PC-3 (cell line): ENCODE measurements around the gene STK24. TPM values are rescaled to one million over a fixed set of nuclear protein-coding genes. Genes with fewer than 3 reads are reported as not detected.

Source experiments
- ATAC-seq: fragments of 200-7000 bp; cut with Tn5 transposase; 2 replicates; pipeline ENCODE4 v1.9.1; 2020; ENCODE audit warnings: mild to moderate bottlenecking, moderate library complexity
- BruUV-seq: library from RNA; stranded (reverse); fragments of 400-500 nt; replicated peaks from 2 replicates; lab custom pipeline; 2021; lab: Mats Ljungman, UMichigan
- CTCF ChIA-PET: fragments of 300-600 bp; sonication (Branson Sonifier 250); formaldehyde crosslinking; loops from one replicate; lab custom pipeline; 2022; ENCODE audit warnings: antibody characterized with exemption; lab: Charles Lee
- POLR2A ChIA-PET: fragments of 300-600 bp; sonication (Branson Sonifier 250); formaldehyde crosslinking; loops from one replicate; lab custom pipeline; 2022; ENCODE audit warnings: antibody characterized with exemption; ENCODE audit not compliant: unreplicated experiment; lab: Charles Lee
- DNase-seq: peaks from one replicate; pipeline ENCODE4 v3.0.0-alpha.2; 2015
- H2AFZ ChIP-seq: fragments of 300-600 bp; sonication (generic); 2 replicates; pipeline ENCODE4 v1.6.0; 2016; ENCODE audit warnings: antibody characterized with exemption, low read length
- H3F3A ChIP-seq: fragments of 300-600 bp; sonication (generic); one replicate; pipeline ENCODE4 v1.6.0; 2017; ENCODE audit warnings: antibody characterized with exemption, low read length, control low read depth, mild to moderate bottlenecking; ENCODE audit not compliant: unreplicated experiment
- H3K27ac ChIP-seq: fragments of 300-600 bp; sonication (generic); 2 replicates; pipeline ENCODE4 v1.5.1; 2016; ENCODE audit warnings: mild to moderate bottlenecking, low read length
- H3K27me3 ChIP-seq: fragments of 300-600 bp; sonication (generic); 2 replicates; pipeline ENCODE4 v1.6.1; 2016; ENCODE audit warnings: low read length, mixed read lengths
- H3K36me3 ChIP-seq: fragments of 300-600 bp; sonication (generic); 2 replicates; pipeline ENCODE4 v1.6.1; 2016; ENCODE audit warnings: low read depth, mixed run types, low read length, mixed read lengths
- H3K4me1 ChIP-seq: fragments of 300-600 bp; sonication (generic); 2 replicates; pipeline ENCODE4 v1.5.1; 2016; ENCODE audit warnings: low read length; ENCODE audit not compliant: insufficient read depth
- H3K4me2 ChIP-seq: fragments of 300-600 bp; sonication (generic); 2 replicates; pipeline ENCODE4 v1.6.0; 2016; ENCODE audit warnings: low read length
- H3K4me3 ChIP-seq: fragments of 300-600 bp; sonication (generic); 2 replicates; pipeline ENCODE4 v1.5.1; 2016; ENCODE audit warnings: mild to moderate bottlenecking, low read length, mixed read lengths
- H3K79me2 ChIP-seq: fragments of 300-600 bp; sonication (generic); 2 replicates; pipeline ENCODE4 v1.6.1; 2017; ENCODE audit warnings: low read length, mixed read lengths
- H3K9ac ChIP-seq: fragments of 300-600 bp; sonication (generic); 2 replicates; pipeline ENCODE4 v1.6.0; 2016; ENCODE audit warnings: mild to moderate bottlenecking, low read length
- H3K9me2 ChIP-seq: fragments of 300-600 bp; sonication (generic); replicated peaks from 2 replicates; pipeline ENCODE4 v1.6.1; 2016; ENCODE audit warnings: mixed run types, low read length, mixed read lengths
- H3K9me3 ChIP-seq: fragments of 300-600 bp; sonication (generic); 2 replicates; pipeline ENCODE4 v1.6.1; 2016; ENCODE audit warnings: low read length, mixed read lengths
- H4K20me1 ChIP-seq: fragments of 300-600 bp; sonication (generic); 2 replicates; pipeline ENCODE4 v1.6.1; 2016; ENCODE audit warnings: low read length, mixed read lengths
- CTCF ChIP-seq: fragments of 300-600 bp; sonication (generic); conservative IDR thresholded peaks from 2 replicates; pipeline ENCODE4 v1.5.1; 2017; ENCODE audit warnings: antibody characterized with exemption, low read depth, mild to moderate bottlenecking, low read length
- EZH2 ChIP-seq: fragments of 300-600 bp; sonication (generic); IDR thresholded peaks from one replicate; pipeline ENCODE4 v1.6.1; 2017; ENCODE audit warnings: antibody characterized with exemption, mild to moderate bottlenecking, low read length; ENCODE audit not compliant: unreplicated experiment
- EZH2phosphoT487 ChIP-seq: fragments of 300-600 bp; sonication (generic); IDR thresholded peaks from 2 replicates; pipeline ENCODE4 v1.6.1; 2018; ENCODE audit warnings: mild to moderate bottlenecking, antibody characterized with exemption, low read length, borderline replicate concordance
- intact Hi-C: fragments of 100-400 bp; cut with micrococcal nuclease; formaldehyde crosslinking; loops from 2 replicates; pipeline ENCODE4 v1.9.0; 2023
- total RNA-seq: library from RNA; depleted of rRNA; stranded (reverse); fragments of >200 nt; gene quantifications from 2 replicates; pipeline ENCODE4 v1.2.3, GENCODE V29; 2014

STK24 gene
- total RNA-seq, 1 experiment from 2014 or later, result 52.4 TPM

- Histone ChIP-seq H3K4me2 (no peak overlapping the region), H3K79me2 (no peaks in the 10 kb centered on the region), H3K9ac (no peak overlapping the region), H3K9me3 (no peaks in the 10 kb centered on the region), H3K27ac (no peak overlapping the region), H3K9me2 (no peaks in the 10 kb centered on the region), H4K20me1 (no peaks in the 10 kb centered on the region), H3K27me3 (no peaks in the 10 kb centered on the region), H3K4me1 (no peaks in the 10 kb centered on the region), H3K4me3 (no peak overlapping the region), H3F3A (no peaks in the 10 kb centered on the region), H3K36me3 (no peaks in the 10 kb centered on the region), H2AFZ (no peak overlapping the region)
- TF ChIP-seq EZH2 (no peak), CTCF (no peak), EZH2phosphoT487 (no peak)
- BruUV-seq, result no TSS peak
- POLR2A ChIA-PET, result no interaction called here
- intact Hi-C loops, result no loop called here
- DNase-seq (no peak), ATAC-seq (no peak)
- CTCF ChIA-PET, result no interaction called here
These were observed 36.7 kb upstream of the STK24 start for GRCh38 chr13:98613591-98613990.

GRCh38 chr13:98609756-98610155 lies 32.8 kb upstream of the STK24 start:
- Histone ChIP-seq H3K4me3 (no peak overlapping the region), H3F3A (no peaks in the 10 kb centered on the region), H4K20me1 (no peaks in the 10 kb centered on the region), H3K9ac (no peak overlapping the region), H3K27me3 (no peaks in the 10 kb centered on the region), H3K27ac (no peak overlapping the region), H3K9me2 (no peaks in the 10 kb centered on the region), H3K4me1 (no peaks in the 10 kb centered on the region), H3K79me2 (no peaks in the 10 kb centered on the region), H3K4me2 (no peak overlapping the region), H3K9me3 (no peaks in the 10 kb centered on the region), H3K36me3 (no peaks in the 10 kb centered on the region), H2AFZ (no peak overlapping the region)
- ChIA-PET CTCF (no interaction called here), POLR2A (no interaction called here)
- intact Hi-C loops, result loop anchor here (10.0 kb wide), 1 partner anchor 45 kb away; no protein-coding TSS in a partner anchor
- TF ChIP-seq EZH2 (no peak), CTCF (no peak), EZH2phosphoT487 (no peak)
- DNase-seq, result no peak
- BruUV-seq, result no TSS peak
- ATAC-seq, result no peak

- DNase-seq (no peak), ATAC-seq (no peak)
- Histone ChIP-seq H3K27me3 (no peaks in the 10 kb centered on the region), H2AFZ (no peak overlapping the region), H3K27ac (no peak overlapping the region), H3K4me3 (no peak overlapping the region), H3F3A (no peaks in the 10 kb centered on the region), H3K4me1 (no peaks in the 10 kb centered on the region), H3K9me3 (no peaks in the 10 kb centered on the region), H3K9me2 (no peaks in the 10 kb centered on the region), H3K9ac (no peak overlapping the region), H4K20me1 (no peaks in the 10 kb centered on the region), H3K79me2 (no peaks in the 10 kb centered on the region), H3K36me3 (no peaks in the 10 kb centered on the region), H3K4me2 (no peak overlapping the region)
- ChIA-PET CTCF (no interaction called here), POLR2A (no interaction called here)
- no TSS peak for BruUV-seq
- intact Hi-C loops, result loop anchor here (10.0 kb wide), 1 partner anchor 49 kb away; no protein-coding TSS in a partner anchor
- TF ChIP-seq CTCF, result no peak
- TF ChIP-seq EZH2phosphoT487, result no peak
- no peak for TF ChIP-seq EZH2
These were observed 29.4 kb upstream of the STK24 start for GRCh38 chr13:98606296-98606695.
